GM18867 (cell line): ENCODE results near the gene FAM53C.
"Not testable (repeated sequence)": the region's sequence is repeated elsewhere in the genome, so short reads cannot be mapped to it uniquely, and the experiment has no call there.

Source experiments
- ATAC-seq: cut with Tn5 transposase; IDR thresholded peaks from one replicate; pipeline ENCODE4 v1.9.1; 2021; ENCODE audit warnings: mild to moderate bottlenecking, moderate library complexity; ENCODE audit not compliant: unreplicated experiment

Gene FAM53C

GRCh38 chr5:138389911-138390310 lies 51.8 kb downstream of the FAM53C start:
- not testable (repeated sequence) for ATAC-seq

GRCh38 chr5:138391859-138392386 lies 53.9 kb downstream of the FAM53C start:
- ATAC-seq: no peak
